Keratinocyte (primary cell): ENCODE results near the gene TRPM3. TPM values are rescaled to one million over a fixed set of nuclear protein-coding genes. Genes with fewer than 3 reads are reported as not detected.

Source experiments
- DNase-seq: peaks from one replicate; pipeline ENCODE4 v3.0.0-alpha.2; 2011; ENCODE audit warnings: low read depth, missing footprints, low spot score
- FAIRE-seq: peaks from 2 replicates; lab custom pipeline; 2011; peaks lifted over from hg19 to GRCh38; lab: Jason Lieb, UNC
- H2AFZ ChIP-seq: 2 replicates; pipeline ENCODE4 v1.6.0; 2012; ENCODE audit warnings: low read length, control low read depth, inconsistent platforms; ENCODE audit not compliant: control insufficient read depth
- H3K27ac ChIP-seq: 2 replicates; pipeline ENCODE4 v1.5.1; 2011; ENCODE audit warnings: low read length; ENCODE audit not compliant: control insufficient read depth, insufficient read depth
- H3K27me3 ChIP-seq: 3 replicates; pipeline ENCODE4 v1.6.0; 2011; ENCODE audit warnings: low read length; ENCODE audit not compliant: control insufficient read depth, insufficient read depth; ENCODE audit errors: extremely low read depth
- H3K36me3 ChIP-seq, 2 experiments: 2 replicates in 1 of 2; 3 replicates in 1 of 2; pipeline ENCODE4 v1.5.1; 2011; ENCODE audit warnings: low read length in 2 of 2, mild to moderate bottlenecking in 1 of 2; ENCODE audit not compliant: control insufficient read depth in 2 of 2, insufficient read depth in 2 of 2; ENCODE audit errors: extremely low read depth in 1 of 2
- H3K4me1 ChIP-seq: 3 replicates; pipeline ENCODE4 v1.5.1; 2011; ENCODE audit warnings: low read length; ENCODE audit not compliant: control insufficient read depth, insufficient read depth; ENCODE audit errors: extremely low read depth
- H3K4me2 ChIP-seq: 3 replicates; pipeline ENCODE4 v1.6.0; 2011; ENCODE audit warnings: low read depth, low read length; ENCODE audit not compliant: control insufficient read depth, insufficient read depth; ENCODE audit errors: extremely low read depth
- H3K4me3 ChIP-seq, 3 experiments: fragments of 200-600 bp in 1 of 3; sonication (generic) in 1 of 3; 2 replicates in 2 of 3; 3 replicates in 1 of 3; pipeline ENCODE4 v1.5.1; 2011 to 2016; ENCODE audit warnings: low read length in 3 of 3, mild to moderate bottlenecking in 3 of 3, control low read depth in 2 of 3, inconsistent platforms in 1 of 3, low read depth in 1 of 3, mixed read lengths in 1 of 3, mixed run types in 1 of 3, moderate library complexity in 1 of 3; ENCODE audit not compliant: control insufficient read depth in 2 of 3, insufficient read depth in 2 of 3; ENCODE audit errors: extremely low read depth in 1 of 3
- H3K79me2 ChIP-seq: 2 replicates; pipeline ENCODE4 v1.6.0; 2012; ENCODE audit warnings: low read length; ENCODE audit not compliant: control insufficient read depth, insufficient read depth
- H3K9ac ChIP-seq: 3 replicates; pipeline ENCODE4 v1.6.0; 2011; ENCODE audit warnings: low read length; ENCODE audit not compliant: control insufficient read depth, insufficient read depth; ENCODE audit errors: extremely low read depth
- H3K9me1 ChIP-seq: 3 replicates; pipeline ENCODE4 v1.6.0; 2011; ENCODE audit warnings: low read length; ENCODE audit not compliant: control insufficient read depth, insufficient read depth; ENCODE audit errors: extremely low read depth
- H3K9me3 ChIP-seq: 2 replicates; pipeline ENCODE4 v1.5.1; 2012; ENCODE audit warnings: low read depth, low read length; ENCODE audit not compliant: control insufficient read depth
- H4K20me1 ChIP-seq: 3 replicates; pipeline ENCODE4 v1.6.0; 2011; ENCODE audit warnings: low read length; ENCODE audit not compliant: control insufficient read depth, insufficient read depth; ENCODE audit errors: extremely low read depth
- EZH2 ChIP-seq: IDR thresholded peaks from one replicate; pipeline ENCODE4 v1.6.1; 2012; ENCODE audit warnings: inconsistent platforms, mild to moderate bottlenecking, low read length, moderate library complexity
- dilution Hi-C: fragments of 300-500 bp; cut with MboI; formaldehyde crosslinking; loops from one replicate; pipeline ENCODE4 v1.7.0; 2020; ENCODE audit warnings: low sequenced_read_pairs; ENCODE audit not compliant: extremely low pct_ligation_motif_present
- polyA plus RNA-seq, 5 experiments: library from polyadenylated mRNA; depleted of rRNA in 3 of 5; stranded (reverse) in 3 of 5; stranded (forward) in 1 of 5; unstranded in 1 of 5; fragments of >200 nt; gene quantifications; 1 replicate in 1 of 5; 2 replicates in 3 of 5; 3 replicates in 1 of 5; pipeline versions ENCODE4 v1.2.1 to v1.2.3, GENCODE V29; 2011 to 2012; ENCODE audit warnings: missing spikeins in 2 of 5, low read depth in 1 of 5, low replicate concordance in 1 of 5
- TF ChIP-seq, protein P1 (sequence below), 3 experiments: IDR thresholded peaks in 1 of 3; conservative IDR thresholded peaks in 1 of 3; optimal IDR thresholded peaks in 1 of 3; 2 replicates in 2 of 3; 3 replicates in 1 of 3; pipeline versions ENCODE3 to v1.5.1; 2011; ENCODE audit warnings: low read length in 3 of 3, mild to moderate bottlenecking in 3 of 3, moderate library complexity in 2 of 3, control low read depth in 1 of 3, inconsistent platforms in 1 of 3; ENCODE audit not compliant: insufficient read depth in 2 of 3; ENCODE audit errors: extremely low read depth in 1 of 3

The TRPM3 gene
- polyA plus RNA-seq, 1 donor (not counting 4 experiments of a cell fraction or from before 2014, with no cell fraction given) = 0.03 TPM

DNA sequence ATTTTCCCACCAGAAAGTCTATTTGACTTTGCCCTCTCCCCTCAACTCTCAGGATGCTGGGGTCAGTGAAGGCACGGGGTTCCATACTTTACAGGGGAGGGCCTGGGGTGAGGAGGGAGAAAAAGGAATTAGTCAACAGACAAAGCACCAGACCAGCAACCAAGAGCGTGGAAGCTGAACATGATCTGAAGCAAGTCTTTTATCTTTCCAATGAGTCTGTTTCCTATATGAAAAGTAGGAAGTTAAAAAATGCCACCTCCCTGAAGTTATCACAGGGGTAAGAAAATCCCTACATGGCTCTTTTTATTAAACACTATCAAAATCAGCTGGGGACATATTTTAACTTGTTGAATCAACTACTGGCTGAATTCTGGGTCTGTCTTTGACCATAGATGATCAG lies 337.0 kb downstream of the TRPM3 start:
- no peaks in the 10 kb centered on the region for H4K20me1 ChIP-seq
- TF ChIP-seq EZH2 = no peak
- TF ChIP-seq, protein P1, sequence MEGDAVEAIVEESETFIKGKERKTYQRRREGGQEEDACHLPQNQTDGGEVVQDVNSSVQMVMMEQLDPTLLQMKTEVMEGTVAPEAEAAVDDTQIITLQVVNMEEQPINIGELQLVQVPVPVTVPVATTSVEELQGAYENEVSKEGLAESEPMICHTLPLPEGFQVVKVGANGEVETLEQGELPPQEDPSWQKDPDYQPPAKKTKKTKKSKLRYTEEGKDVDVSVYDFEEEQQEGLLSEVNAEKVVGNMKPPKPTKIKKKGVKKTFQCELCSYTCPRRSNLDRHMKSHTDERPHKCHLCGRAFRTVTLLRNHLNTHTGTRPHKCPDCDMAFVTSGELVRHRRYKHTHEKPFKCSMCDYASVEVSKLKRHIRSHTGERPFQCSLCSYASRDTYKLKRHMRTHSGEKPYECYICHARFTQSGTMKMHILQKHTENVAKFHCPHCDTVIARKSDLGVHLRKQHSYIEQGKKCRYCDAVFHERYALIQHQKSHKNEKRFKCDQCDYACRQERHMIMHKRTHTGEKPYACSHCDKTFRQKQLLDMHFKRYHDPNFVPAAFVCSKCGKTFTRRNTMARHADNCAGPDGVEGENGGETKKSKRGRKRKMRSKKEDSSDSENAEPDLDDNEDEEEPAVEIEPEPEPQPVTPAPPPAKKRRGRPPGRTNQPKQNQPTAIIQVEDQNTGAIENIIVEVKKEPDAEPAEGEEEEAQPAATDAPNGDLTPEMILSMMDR (optimal IDR thresholded peaks at IDR 0.05 in 1 of 3, IDR thresholded peaks at IDR 0.05 in 1 of 3, conservative IDR thresholded peaks at IDR 0.05 in 1 of 3; ENCODE audit: extremely low read depth in 1 of 3, insufficient read depth in 2 of 3, low read length in 3 of 3) = no peak
- no peaks in the 10 kb centered on the region for H3K9me1 ChIP-seq
- no peaks in the 10 kb centered on the region for H3K9me3 ChIP-seq
- dilution Hi-C loops = no loop called here
- H2AFZ ChIP-seq = no peak overlapping the region
- H3K4me3 ChIP-seq = no peak overlapping the region
- no peaks in the 10 kb centered on the region for H3K79me2 ChIP-seq
- no peak for FAIRE-seq
- DNase-seq = no peak
- no peaks in the 10 kb centered on the region for H3K36me3 ChIP-seq
- H3K27ac ChIP-seq = no peak overlapping the region
- H3K27me3 ChIP-seq = no peaks in the 10 kb centered on the region
- H3K9ac ChIP-seq = no peak overlapping the region
- H3K4me2 ChIP-seq = no peak overlapping the region
- no peaks in the 10 kb centered on the region for H3K4me1 ChIP-seq

DNA sequence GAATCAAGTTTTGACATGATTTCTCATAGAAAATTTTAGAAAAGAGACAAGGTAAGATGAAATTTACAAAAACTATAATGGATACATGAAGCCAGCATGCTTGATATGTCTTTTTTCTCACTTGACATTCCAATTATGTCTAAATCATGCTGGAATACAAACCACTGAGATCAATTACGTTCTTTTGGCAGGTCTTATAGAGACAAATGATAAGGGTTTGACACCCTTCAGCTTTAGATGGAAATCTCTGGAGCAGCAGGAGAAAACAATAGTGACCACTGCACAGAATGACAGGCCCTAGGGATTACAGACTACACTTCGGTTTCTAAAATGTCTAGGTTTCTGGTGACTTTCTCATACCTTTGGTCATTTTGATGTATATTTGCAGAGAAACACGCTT lies 342.9 kb downstream of the TRPM3 start:
- TF ChIP-seq, protein P1 (optimal IDR thresholded peaks at IDR 0.05 in 1 of 3, IDR thresholded peaks at IDR 0.05 in 1 of 3, conservative IDR thresholded peaks at IDR 0.05 in 1 of 3; ENCODE audit: extremely low read depth in 1 of 3, insufficient read depth in 2 of 3, low read length in 3 of 3) = no peak
- no peak for TF ChIP-seq EZH2
- Histone ChIP-seq H3K36me3 (no peaks in the 10 kb centered on the region), H3K9me1 (no peaks in the 10 kb centered on the region), H4K20me1 (no peaks in the 10 kb centered on the region), H3K79me2 (no peaks in the 10 kb centered on the region), H3K9me3 (no peaks in the 10 kb centered on the region), H3K4me3 (no peak overlapping the region), H3K4me2 (no peak overlapping the region), H2AFZ (no peak overlapping the region), H3K27ac (no peak overlapping the region), H3K27me3 (no peaks in the 10 kb centered on the region), H3K9ac (no peak overlapping the region), H3K4me1 (no peaks in the 10 kb centered on the region)
- dilution Hi-C loops = no loop called here
- FAIRE-seq (no peak), DNase-seq (no peak)
